Skeletal muscle cell (primary cell): ENCODE data around the gene RABIF.
"Not testable (repeated sequence)": the region's sequence is repeated elsewhere in the genome, so short reads cannot be mapped to it uniquely, and the experiment has no call there.

Experiments used
- DNase-seq: peaks from one replicate; pipeline ENCODE4 v3.0.0-alpha.2; 2010; ENCODE audit warnings: low read depth
- H3K4me3 ChIP-seq: 2 replicates; pipeline ENCODE4 v1.5.1; 2011; ENCODE audit warnings: low read depth, mild to moderate bottlenecking, control low read depth, low read length, moderate library complexity

The RABIF gene

GRCh38 chr1:202837746-202838262 is 51.1 kb downstream of the RABIF start:
- H3K4me3 ChIP-seq: no peak overlapping the region
- no peak for DNase-seq

- H3K4me3 ChIP-seq: no peak overlapping the region
- DNase-seq: no peak
Measured at GRCh38 chr1:202836623-202837403, 52.1 kb downstream of the RABIF start.

DNA sequence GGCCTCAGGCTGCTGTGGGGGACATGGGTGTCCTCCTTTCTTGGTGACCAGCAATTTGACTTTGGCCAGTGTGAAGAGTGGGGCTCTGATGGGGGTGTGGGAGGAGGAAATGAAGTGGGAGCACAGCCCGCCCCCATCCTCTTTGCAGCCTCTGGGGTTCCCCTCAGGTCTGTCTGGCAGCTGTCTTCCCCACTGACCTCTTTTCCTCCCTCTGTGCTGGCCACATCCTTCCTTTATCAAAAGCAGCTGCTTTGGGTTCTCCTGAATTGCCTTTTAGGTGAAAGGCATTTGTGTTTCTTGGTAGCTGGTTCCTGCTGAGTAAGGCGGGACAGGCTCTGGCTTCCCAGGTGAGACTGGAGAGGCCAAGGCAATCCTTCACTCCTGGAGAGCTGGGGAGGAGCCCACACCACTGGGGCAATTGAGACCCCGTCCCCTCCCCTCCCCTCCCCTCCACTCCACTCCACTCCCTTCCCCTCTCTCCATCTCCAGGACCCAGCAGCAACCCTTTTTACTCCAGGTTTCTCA is 53.3 kb downstream of the RABIF start:
- no peak for DNase-seq

DNA sequence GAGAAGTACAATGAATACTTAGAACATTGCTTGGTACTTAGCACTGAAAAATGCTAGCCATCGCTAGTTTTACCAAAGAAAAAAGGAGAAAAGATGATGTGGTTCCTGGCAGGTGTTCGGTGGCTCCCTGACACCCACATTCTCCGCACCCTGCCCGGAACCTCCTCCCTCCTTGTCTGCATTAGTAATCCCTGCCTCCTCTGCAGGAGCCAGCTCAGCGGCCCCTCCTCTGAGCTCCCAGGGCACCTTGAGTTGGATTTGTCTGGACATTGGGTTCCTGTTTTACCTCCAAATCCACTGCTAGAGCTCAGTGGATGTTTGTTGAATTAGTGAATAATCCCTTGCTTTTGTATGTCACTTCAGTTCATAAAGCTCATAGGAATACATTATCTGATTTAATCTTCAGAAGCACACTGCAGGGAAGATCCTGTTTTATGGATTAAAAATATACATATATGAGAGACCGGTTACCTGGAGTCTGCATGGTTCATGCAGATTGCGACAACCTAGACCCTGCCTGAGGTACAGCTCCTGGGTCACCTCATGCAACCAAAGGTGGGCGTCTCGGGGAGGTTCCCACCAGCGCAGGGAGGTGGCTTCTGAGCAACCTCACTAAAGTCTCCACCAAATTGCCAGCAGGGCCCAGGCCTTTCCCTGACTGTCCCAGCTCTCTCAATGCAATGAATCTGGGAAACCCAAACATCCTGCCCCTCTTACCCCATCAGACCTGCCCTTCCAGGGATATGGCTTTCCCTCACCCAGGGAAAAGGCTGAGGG is 54.0 kb downstream of the RABIF start:
- no peak for DNase-seq
- no peak overlapping the region for H3K4me3 ChIP-seq

More for the DNA sequence above, 53.3 kb downstream of the RABIF start:
- H3K4me3 ChIP-seq: no peak overlapping the region

- no peak for DNase-seq
- no peak overlapping the region for H3K4me3 ChIP-seq
Measured at GRCh38 chr1:202831906-202832305, 57.0 kb downstream of the RABIF start.

DNA sequence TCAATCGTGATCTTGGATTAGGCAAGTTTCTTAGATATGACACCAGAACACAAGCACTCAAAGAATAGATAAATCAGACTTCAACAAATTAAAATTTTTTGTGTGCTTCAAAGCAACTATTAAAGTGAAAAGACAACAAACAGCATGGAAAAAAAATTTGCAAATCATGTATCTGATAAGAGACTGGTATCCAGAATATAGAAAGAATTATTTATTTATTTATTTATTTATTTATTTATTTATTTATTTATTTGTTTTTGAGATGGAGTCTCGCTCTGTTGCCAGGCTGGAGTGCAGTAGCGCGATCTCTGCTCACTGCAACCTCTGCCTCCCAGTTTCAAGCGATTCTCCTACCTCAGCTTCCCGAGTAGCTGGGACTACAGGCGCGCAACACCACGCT is 59.7 kb downstream of the RABIF start:
- DNase-seq, H3K4me3 ChIP-seq: not testable (repeated sequence)
